ENCODE results near the gene ZNF354C. TPM values are rescaled to one million over a fixed set of nuclear protein-coding genes. Genes with fewer than 3 reads are reported as not detected.

ZNF354C gene
- total and polyA plus RNA-seq, 2 of the 8 experiments (the other 6 are each of a cell fraction or from before 2014, with no cell fraction given), result 0.85 to 2.3 TPM

DNA sequence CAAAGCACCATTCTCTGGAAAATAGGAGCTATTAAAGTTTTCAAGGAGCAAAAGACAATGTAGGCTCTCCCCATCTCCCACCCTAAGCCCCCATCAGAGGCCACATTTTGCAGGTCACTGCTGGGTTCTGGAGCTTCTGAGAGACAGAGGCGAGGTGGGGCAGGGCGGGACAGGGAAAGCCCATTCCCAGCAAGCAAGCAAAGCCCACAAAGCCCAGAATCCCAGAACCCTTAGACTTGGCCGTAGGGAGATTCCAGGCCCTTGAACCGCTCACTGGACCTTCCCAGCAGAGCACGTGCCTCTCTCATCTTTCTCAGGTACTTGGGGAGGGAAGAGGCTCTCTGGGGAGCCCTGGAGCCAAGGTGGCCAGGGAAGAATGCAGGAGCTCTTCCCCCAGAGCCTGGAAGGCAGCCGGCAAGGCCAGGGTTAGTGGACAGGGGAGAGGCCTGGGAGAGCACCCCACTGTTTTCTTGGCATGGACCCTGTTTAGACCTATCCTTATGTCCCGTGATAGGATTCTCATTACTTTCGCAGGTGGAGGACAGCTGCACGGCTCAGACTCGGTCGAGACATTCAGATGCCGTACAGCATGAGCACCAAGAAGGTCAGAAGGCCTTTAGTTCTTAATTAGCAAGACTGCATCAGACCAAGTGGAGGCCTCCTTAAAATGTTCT lies 52.4 kb downstream of the ZNF354C start:
- Histone ChIP-seq H2AFZ (ENCODE audit: low read length) (no peak overlapping the region), H4K20me1 (replicated peaks in 1 of 2; ENCODE audit: control insufficient read depth in 1 of 2, insufficient read depth in 2 of 2, low read length in 2 of 2) (no peaks in the 10 kb centered on the region), H3K4me3 (ENCODE audit: extremely low read depth in 1 of 4, insufficient read depth in 2 of 4, low read depth in 3 of 4, low read length in 4 of 4) (no peak overlapping the region), H2BK20ac (ENCODE audit: low read length) (no peak overlapping the region), H3K14ac (ENCODE audit: insufficient read length) (no peak overlapping the region), H3K27ac (ENCODE audit: low read depth, low read length) (no peak overlapping the region), H3K27me3 (replicated peaks in 1 of 4; ENCODE audit: control insufficient read depth in 3 of 4, extremely low read depth in 1 of 4, insufficient read depth in 3 of 4, low read length in 3 of 4) (no peaks in the 10 kb centered on the region), H3K36me3 (ENCODE audit: control insufficient read depth in 2 of 4, insufficient read depth in 4 of 4, low read length in 3 of 4) (no peaks in the 10 kb centered on the region), H3K18ac (ENCODE audit: extremely low read depth, low read length) (no peak overlapping the region), H3K23me2 (ENCODE audit: low read depth, low read length) (no peaks in the 10 kb centered on the region; the same call in 1 of the 2 replicates), H2BK120ac (replicated peaks; ENCODE audit: low read depth, low read length) (no peak overlapping the region), H3K9ac (replicated peaks in 1 of 4; ENCODE audit: extremely low read depth in 1 of 4, low read depth in 3 of 4, low read length in 3 of 4) (no peak overlapping the region), H3K4ac (replicated peaks; ENCODE audit: insufficient read length, low read depth, low read length) (no peak overlapping the region), H3K79me2 (ENCODE audit: control insufficient read depth in 1 of 2, insufficient read depth in 2 of 2, low read length in 2 of 2) (no peaks in the 10 kb centered on the region), H2BK5ac (ENCODE audit: low read depth, low read length) (no peak overlapping the region), H2BK15ac (ENCODE audit: low read length) (no peak overlapping the region), H3K79me1 (ENCODE audit: low read depth, low read length) (no peaks in the 10 kb centered on the region), H3K4me1 (replicated peaks in 1 of 4; ENCODE audit: control insufficient read depth in 3 of 4, insufficient read depth in 4 of 4, low read length in 3 of 4) (no peaks in the 10 kb centered on the region), H3K4me2 (ENCODE audit: insufficient read depth in 1 of 2, low read depth in 2 of 2, low read length in 2 of 2) (no peak overlapping the region), H3K9me3 (ENCODE audit: insufficient read depth in 2 of 2, low read depth in 1 of 2, low read length in 1 of 2) (peaks cover 58 to 80% of the 10 kb centered on the region in 2 experiments), H4K5ac (ENCODE audit: insufficient read length, low read depth, low read length) (no peak overlapping the region), H2BK12ac (ENCODE audit: low read depth, low read length) (no peak overlapping the region), H4K91ac (replicated peaks; ENCODE audit: insufficient read length, low read length) (no peak overlapping the region), H3K56ac (replicated peaks; ENCODE audit: insufficient read length, low read depth, low read length) (no peak overlapping the region), H2AK5ac (ENCODE audit: low read depth, low read length) (no peak overlapping the region), H3K23ac (ENCODE audit: insufficient read length) (no peak overlapping the region), H4K8ac (ENCODE audit: extremely low read depth, insufficient read depth, low read length) (no peak overlapping the region)
- FAIRE-seq, result no peak
- no peak for DNase-seq (ENCODE audit: low read depth in 1 of 2, low spot score in 2 of 2)
- ChIA-PET POLR2A (ENCODE audit: partially characterized antibody) (no interaction called here), CTCF (ENCODE audit: partially characterized antibody) (no interaction called here)
- TF ChIP-seq RAD21 (IDR thresholded peaks at IDR 0.05 in 1 of 2, conservative IDR thresholded peaks at IDR 0.05 in 1 of 2; ENCODE audit: low read depth in 2 of 2, low read length in 2 of 2), result no peak
- no peak for TF ChIP-seq NRF1 (IDR thresholded peaks at IDR 0.05; ENCODE audit: low read depth, low read length)
- no peak for TF ChIP-seq TAF7 (optimal IDR thresholded peaks at IDR 0.05; ENCODE audit: borderline replicate concordance, low read depth, low read length)
- TF ChIP-seq TEAD4 (IDR thresholded peaks at IDR 0.05; ENCODE audit: low read depth, low read length), result no peak
- 91% methylated on average over 10 of the region's 12 CpGs; no CpG with 5 or more reads in 1 of the 2 experiments for WGBS, 2 experiments (ENCODE audit: extremely low coverage in 1 of 2, insufficient coverage in 1 of 2, insufficient read length in 1 of 2, insufficient replicate concordance in 2 of 2, low coverage in 1 of 2, low lambda C conversion rate in 2 of 2, missing lambda C conversion rate in 1 of 2)
